Stimulated activated CD4-positive, alpha-beta T cell treated with anti-CD3 and anti-CD28 coated beads, Interleukin-4, amount 100 ng/mL, for 48 hours (primary cell): ENCODE results near the gene SHISA5.
"Not testable (repeated sequence)": the region's sequence is repeated elsewhere in the genome, so short reads cannot be mapped to it uniquely, and the experiment has no call there.

Experiments used
- DNase-seq, 2 donors: peaks; one replicate each; pipeline ENCODE4 v3.0.0-alpha.2; 2020; ENCODE audit warnings: low read depth in 2 of 2

The SHISA5 gene

GRCh38 chr3:48519277-48519643 lies 15.3 kb upstream of the SHISA5 start:
- DNase-seq, result no peak

DNA sequence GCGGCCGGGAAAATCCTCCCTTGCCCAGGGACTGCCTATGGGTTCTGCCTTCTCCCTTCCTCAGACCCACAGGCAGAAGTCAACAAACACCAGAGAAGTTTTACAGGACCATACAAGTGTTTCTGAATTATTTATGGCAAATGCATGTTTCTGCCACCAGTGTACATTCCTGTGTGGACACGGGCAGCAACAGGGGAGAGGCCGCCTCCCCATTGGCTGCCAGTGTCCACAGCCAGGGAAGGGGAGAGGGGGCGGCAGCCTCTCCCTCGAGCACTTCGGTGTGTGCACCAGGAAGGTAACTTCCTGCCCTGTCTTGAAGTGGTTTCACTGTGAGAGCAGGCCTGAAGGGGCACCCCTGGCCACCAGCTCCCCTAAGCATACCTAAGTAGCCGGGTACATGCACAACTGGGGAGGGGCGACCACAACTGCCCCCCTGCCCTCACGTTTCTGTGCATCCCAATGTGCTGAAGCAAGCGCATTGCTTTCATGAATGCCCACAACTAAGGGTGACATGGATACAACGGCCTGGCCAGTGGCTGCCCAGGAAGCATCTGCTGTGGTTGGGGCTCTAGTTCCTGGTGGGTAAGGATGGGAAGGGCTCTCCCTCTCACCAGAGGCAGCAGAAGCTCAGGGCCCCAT lies 14.8 kb upstream of the SHISA5 start:
- no peak for DNase-seq

DNA sequence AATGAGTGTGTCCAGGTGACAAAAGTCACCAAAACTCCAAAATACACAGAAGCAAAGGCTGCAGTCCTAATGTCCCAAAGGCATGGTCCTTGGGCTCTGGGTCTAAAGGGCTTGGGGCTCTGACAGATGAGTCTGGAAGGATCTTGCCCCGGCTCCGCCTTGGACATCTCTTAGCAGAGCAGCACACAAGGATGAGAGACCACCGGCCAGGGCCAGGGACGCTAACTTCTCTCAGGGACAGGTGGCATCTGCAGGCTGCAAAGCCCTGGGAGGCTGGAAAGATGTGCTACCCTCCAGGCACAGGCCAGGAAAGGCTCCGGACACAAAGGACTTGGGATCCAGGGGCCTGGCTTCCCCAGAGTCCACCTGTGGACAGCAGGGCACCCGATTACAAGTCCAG lies 14.1 kb upstream of the SHISA5 start:
- no peak for DNase-seq

DNA sequence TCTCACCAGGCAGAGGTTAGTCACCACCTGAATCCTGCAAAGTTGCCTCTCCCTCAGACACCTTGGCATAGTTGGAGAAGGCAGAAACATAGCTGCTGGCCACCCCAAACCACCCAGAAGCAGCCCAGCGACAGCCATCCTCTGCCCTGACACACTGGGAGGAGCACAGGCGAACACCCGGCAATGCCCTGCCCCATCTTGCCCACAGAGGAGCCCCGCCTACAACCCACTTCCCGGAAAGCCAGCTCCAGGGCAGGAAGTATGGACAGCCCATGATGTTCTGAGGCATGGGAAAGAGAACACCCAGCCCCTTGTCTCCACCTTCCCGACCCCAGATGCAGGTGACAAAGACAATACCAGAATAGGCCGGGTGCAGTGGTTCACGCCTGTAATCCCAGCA lies 12.6 kb upstream of the SHISA5 start:
- no peak for DNase-seq

DNA sequence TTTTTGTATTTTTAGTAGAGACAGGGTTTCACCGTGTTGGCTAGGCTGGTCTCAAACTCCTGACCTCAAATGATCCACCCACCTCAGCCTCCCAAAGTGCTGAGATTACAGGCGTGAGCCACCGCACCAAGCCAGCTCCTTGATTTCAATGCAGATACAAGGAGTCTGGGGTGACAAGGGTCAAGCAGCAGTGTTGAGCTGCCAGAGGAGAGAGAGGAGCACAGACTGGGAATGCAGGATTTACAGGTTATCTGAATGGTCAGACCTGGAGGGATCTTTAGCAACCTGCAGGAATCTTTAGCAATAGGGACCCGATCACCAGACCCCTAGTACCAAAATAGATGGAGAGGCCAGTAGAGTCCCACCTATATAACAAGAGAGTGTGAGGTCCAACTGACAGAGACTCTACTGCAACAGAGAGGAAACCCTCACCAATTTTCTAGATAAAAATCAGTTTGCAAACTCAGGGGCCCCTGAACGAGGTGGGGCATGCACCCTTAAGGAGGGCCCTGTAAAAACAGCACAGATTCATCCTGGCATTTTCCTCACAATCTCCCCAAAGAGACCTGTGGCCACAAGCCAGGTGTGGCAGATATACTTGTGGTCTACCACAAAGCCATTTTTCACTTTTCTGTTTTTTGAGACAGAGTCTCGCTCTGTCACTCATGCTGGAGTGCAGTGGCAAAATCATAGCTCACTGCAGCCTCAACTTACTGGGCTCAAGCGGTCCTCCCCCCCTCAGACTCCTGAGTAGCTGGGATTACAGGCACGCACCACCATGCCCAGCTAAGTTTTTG lies 10.7 kb upstream of the SHISA5 start:
- no peak for DNase-seq

GRCh38 chr3:48511551-48511950 lies 7.6 kb upstream of the SHISA5 start:
- DNase-seq, result no peak

DNA sequence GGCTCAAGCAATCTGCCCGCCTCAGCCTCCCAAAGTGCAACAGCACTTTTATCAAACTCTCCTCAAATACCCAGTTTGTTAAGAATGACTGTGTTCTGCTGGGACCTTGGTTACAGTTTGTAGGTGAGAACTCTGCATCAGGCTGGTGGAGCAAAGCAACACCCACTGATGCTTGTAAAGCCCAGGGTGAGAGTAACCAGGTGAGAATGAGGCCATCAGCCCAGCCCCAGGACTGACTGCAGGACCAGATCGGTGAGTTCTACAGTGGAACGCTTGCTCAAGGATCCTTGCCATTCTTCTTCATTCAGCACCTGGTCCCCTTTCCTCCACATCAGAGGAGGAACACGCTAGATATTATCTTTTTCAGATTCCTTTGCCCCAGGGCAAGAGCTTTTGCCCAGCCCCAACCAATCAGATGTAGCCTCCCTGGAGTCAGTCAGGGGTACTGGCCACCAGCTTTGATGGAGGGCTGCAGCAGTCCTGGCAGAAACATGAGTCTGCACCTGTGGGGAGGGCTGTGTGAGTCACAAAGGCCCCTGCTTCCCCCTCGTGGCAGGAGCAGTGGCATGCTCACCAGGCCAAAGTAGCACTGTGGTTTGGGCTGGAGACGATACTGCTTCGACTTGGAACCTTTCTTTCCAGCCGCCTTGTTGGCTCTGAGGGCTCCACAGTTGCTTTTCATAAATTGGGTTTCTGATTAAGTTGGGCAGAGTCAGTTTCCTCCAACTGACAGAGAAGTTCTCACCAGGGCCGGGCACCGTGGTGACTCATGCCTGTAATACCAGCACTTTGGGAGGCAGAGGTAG lies 3.5 kb upstream of the SHISA5 start:
- peak; percentile 44 to 49 for DNase-seq

- DNase-seq, result no peak
These were observed 2.1 kb upstream of the SHISA5 start for GRCh38 chr3:48505968-48506504.

DNA sequence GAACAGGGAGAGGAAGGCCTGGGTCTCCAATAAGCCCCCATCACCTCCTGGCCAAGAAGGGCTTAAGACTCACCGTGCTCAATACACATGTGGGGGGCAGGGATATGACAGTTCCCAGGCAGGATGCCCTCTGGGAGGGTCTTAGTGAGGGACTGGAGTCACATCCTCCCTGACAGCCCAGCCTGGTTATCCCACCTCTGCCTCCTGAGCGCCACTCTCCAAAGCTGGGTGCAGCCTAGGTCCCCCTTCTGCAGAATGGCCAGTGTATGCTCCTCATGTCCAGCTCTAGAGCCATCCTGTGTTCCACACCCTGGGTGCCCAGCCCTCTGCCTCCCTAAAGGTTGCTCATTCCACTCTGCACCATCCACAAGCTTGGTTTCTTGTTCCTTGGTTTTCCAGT lies 1.2 kb upstream of the SHISA5 start:
- DNase-seq, result no peak

DNA sequence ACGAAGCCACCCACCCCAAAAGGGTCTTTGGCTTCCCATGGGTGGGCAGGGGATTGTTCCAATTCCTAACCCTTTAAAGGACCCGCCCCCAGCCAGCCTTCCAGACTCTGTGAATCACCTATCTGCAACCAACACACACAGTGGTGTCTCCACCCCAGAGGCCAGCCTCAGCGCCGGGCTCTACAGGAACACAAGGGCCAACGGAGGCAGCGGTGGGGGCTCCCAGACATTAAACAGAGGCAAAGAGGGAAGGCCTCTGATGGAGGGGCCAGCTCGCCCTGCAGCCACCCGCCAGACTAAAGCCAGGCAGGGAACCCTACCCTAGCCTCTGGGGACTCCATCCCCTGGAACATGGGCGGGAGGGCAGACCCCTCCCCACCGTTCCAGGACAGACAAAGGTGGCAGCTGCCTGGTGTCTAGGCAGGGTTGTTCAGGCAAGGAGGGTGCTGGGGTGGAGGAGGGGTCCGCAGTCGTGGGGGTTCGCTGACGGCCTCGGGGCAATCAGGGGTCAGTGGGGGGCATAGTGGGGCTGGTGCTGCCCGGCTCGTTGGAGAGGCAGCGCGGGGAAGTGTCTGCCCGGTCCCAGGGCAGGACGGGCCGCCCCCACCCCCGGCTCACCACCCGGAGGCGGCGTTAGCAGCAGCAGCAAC lies 448 bp downstream of the SHISA5 start:
- no peak for DNase-seq

- DNase-seq, result no peak
These were observed 1.2 kb downstream of the SHISA5 start for GRCh38 chr3:48502728-48503168.

GRCh38 chr3:48502121-48502520 lies 1.9 kb downstream of the SHISA5 start:
- DNase-seq, result no peak

GRCh38 chr3:48501196-48501595 lies 2.8 kb downstream of the SHISA5 start:
- DNase-seq, result no peak

- no peak for DNase-seq
These were observed 3.3 kb downstream of the SHISA5 start for GRCh38 chr3:48500656-48501055.

- no peak for DNase-seq
These were observed 10.8 kb downstream of the SHISA5 start for GRCh38 chr3:48493203-48493501.

DNA sequence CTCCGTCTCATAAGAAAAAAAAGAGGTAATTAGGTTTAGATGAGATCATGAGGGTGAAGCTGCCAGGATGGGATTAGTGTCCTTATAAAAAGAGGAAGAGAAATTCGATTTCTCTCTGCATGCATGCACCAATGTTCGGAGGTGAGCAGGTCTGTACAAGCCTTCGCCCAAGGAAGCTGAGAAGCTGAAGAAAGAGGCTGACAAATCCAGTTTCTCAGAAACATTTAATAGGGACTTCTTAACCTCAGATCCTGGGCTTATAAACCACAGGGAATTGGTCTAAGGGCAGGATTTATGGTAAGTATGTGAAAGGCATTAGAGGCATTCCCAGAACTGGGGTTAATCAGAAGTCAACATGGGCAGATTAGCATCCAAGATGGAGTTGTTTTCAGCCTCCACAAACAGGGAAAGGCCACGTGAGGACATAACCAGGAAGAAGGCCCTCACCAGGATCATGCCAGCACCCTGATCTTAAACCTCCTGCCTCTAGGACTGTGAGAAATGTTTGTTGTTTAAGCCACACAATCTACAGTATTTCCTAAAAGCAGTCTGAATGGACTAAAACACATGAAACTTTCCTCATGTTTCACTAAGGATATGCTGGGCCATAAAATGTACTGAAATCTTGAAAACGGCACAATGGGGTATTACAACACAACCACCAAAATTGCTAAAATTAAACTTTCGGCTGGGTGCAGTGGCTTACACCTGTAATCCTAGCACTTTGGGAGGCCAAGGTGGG lies 11.3 kb downstream of the SHISA5 start:
- DNase-seq, result no peak

DNA sequence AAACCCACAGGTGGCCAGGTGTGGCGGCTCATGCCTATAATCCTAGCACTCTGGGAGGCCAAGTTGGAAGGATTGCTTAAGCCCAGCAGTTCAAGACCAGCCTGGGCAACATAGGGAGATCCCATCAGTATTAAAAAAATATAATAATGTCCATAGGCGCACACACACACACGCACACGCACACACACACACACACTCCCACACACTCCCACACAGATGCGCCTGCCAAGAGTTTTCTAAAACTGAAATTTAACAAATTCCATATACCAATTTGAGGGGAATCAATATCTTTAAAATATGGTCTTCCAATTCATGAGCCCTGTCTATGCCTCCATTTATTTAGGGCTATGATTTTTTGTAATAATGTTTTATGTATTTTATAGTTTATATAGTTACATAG lies 17.0 kb downstream of the SHISA5 start:
- DNase-seq, result no peak

DNA sequence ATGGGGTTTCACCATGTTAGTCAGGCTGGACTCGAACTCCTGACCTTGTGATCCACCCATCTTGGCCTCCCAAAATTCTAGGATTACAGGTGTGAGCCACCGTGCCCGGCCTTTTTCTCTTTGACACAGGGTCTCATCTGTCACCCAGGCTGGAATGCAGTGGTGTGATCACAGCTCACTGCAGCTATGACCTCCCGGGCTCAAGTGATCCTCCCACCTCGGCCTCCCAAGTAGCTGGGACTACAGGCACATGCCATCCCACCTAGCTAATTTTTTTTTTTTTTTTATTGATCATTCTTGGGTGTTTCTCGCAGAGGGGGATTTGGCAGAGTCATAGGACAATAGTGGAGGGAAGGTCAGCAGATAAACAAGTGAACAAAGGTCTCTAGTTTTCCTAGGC lies 21.2 kb downstream of the SHISA5 start:
- DNase-seq, result not testable (repeated sequence)

DNA sequence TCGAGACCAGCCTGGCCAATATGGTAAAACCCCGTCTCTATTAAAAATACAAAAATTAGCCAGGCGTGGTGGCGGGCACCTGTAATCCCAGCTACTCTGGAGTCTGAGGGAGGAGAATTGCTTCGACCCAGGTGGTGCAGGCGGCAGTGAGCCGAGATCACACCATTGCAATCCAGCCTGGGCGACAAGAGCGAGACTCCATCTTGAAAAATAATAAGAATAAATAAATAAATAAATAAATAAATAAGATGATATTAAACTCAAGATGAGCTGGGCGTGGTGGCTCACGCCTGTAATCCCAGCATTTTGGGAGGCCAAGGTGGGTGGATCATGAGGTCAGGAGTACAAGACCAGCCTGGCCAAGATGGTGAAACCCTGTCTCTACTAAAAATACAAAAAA lies 23.1 kb downstream of the SHISA5 start:
- not testable (repeated sequence) for DNase-seq

DNA sequence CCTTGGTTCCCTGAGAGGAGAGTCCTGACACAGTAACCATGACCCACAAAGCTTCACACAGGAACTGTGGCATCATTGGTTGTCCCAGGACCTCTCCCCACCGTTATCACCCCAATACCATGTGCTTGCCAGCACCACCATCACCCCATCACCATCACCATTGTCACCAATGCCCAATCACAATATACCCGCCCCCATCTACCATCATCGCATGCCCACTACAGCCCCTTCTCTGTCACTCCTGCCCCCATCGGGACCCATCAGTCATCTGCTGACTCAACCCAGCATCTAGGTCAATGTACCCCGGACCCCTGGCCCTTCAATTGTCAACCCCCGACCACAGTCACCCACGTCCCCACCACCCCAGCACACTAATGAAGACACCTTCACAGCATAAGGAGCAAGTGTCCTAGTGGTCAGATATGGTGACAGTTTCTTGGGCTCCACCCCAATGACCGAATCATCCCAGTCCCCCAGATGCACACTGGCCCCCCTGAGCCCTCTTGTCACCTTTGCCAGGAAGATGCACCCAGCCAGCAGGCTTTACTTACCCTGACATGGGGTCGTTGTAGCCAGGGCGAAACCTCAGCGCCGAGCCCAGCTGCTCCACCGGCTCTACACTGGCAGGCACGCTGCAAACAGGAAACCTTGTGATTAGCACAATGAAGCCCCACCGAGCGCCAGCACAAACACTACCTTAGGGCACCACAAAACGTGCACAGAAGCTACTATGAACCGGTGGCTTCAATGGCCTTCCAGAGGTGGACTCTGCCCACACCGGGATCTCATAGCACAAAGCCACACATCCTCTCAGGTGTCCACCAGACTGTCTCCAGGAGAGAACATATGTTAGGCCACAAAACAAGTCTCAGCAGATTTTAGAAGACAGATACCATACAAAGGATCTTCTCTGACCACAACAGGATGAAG lies 25.1 kb downstream of the SHISA5 start:
- DNase-seq, result no peak
